ENCODE measurements around the gene CENATAC.
"Not testable (repeated sequence)": the region's sequence is repeated elsewhere in the genome, so short reads cannot be mapped to it uniquely, and the experiment has no call there.

CENATAC gene

DNA sequence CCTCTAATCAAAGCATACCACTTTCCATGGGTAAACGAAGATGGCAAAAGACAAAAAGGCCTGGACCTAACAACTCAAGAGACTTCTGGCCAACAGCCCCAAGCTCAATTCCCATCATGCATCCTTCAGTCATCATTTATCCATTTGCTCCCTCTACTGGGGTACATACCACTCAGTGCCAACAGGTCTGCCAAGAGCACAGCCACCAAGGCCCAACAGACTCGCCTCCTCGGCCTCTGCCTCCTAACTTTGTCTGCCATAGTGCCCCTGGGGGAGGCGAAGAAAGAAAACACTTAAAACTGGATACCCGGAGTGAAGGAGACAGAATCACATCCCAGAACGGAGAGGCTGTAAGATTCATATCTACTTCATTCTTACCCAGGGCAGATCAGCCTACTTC lies 58.0 kb downstream of the CENATAC start:
- DNase-seq: no peak

GRCh38 chr11:119056421-119056999 lies 58.6 kb downstream of the CENATAC start:
- DNase-seq: peak; percentile 46

GRCh38 chr11:119057000-119057769 lies 59.2 kb downstream of the CENATAC start, which contains the start of gene HYOU1:
TSS of gene HYOU1 (minus strand) at chr11:119057205. CDS start at chr11:119056160, 1,045 bp downstream.
- DNase-seq: peak; percentile 100

- DNase-seq: not testable (repeated sequence)
These were observed 61.2 kb downstream of the CENATAC start for GRCh38 chr11:119059128-119059527.

DNA sequence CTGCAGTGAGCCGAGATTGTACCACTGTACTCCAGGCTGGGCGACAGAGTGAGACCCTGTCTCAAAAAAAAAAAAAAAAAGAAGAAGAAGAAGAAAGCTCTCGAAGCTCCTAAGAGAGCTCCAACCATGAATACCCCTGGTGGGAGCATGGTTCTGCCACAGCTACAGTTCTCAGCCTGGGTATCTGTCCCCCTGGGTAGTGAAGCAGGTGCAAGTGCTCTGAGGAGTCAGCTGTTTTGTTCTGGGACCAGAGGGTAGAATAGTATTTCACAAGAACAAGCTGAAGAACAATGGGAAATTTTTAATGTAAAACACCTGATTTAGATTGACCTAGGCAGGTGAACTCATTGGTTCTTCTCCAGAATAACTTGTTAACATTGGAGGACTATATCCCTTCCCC lies 63.3 kb downstream of the CENATAC start:
- no peak for DNase-seq

DNA sequence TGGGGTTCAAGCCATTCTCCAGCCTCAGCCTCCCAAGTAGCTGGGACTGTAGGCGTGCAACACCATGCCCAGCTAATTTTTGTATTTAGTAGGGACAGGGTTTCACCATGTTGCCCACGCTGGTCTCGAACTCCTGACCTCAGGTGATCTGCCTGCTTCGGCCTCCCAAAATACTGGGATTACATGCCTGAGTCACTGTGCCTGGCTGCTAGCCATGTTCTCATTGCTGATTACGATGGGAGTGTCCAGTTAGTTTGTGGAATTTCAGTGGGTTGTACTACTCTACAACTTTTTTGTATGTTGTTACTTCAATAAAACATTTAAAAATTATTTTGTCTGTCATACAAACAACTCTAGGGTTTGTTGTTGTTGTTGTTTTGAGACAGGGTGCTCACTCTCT lies 64.8 kb downstream of the CENATAC start:
- no peak for DNase-seq

DNA sequence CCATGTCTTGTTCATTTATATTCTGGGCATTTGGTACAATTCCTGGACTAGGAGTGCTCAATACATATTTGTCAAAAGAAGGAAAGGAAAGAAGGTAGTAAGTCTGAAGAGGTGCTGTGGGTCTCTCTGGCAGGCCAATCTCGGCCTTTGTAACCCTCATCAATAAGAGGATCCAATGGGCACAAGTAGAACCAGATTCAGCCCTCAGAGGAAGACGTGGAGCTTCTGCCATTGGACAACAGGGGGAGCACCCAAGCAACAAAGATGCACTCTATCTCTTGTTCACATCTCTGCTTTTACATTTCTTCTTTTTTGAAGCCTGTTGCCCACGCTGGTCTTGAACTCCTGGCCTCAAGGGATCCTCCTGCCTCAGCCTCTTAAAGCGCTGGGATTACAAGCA lies 67.4 kb downstream of the CENATAC start:
- DNase-seq: peak; percentile 59

All from CD4-positive, alpha-beta T cell treated with Interleukin-17A for 4 hours (primary cell).